HG02884 (cell line): ENCODE data around the gene HOXD11.

ENCODE experiments used
- ATAC-seq: cut with Tn5 transposase; IDR thresholded peaks from one replicate; pipeline ENCODE4 v1.9.1; 2021; ENCODE audit warnings: mild to moderate bottlenecking, moderate library complexity; ENCODE audit not compliant: unreplicated experiment

The HOXD11 gene

GRCh38 chr2:176147210-176147799 lies 40.2 kb downstream of the HOXD11 start:
- no peak for ATAC-seq

GRCh38 chr2:176147800-176148496 lies 40.9 kb downstream of the HOXD11 start:
- ATAC-seq = no peak

DNA sequence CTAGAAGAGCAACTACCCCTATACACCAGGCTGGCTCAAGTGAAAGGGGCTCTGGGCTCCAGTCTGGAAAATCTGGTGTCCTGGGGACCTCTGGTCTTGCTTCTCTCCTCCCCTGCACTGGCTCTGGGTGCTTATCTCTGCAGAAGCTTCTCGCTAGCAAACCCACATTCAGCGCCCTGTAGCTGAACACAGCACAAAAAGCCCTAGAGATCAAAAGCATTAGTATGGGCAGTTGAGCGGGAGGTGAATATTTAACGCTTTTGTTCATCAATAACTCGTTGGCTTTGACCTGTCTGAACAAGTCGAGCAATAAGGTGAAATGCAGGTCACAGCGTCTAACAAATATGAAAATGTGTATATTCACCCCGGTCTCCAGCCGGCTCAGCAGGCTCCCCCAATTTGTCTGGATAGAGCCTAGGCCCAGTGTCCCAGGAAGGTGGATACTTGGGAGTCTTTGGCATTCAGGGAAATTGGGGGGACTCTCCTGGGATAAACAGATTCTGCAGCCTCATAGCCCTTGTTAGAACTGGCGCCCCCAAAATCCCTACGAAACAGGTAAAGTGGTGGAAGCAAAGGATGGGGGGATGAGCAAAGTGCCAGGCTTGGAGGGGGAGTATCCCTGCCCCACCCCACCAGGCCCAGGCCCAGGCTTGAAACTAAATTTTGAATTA lies 41.8 kb downstream of the HOXD11 start:
- ATAC-seq = no peak

- ATAC-seq = no peak
Observed at GRCh38 chr2:176149481-176149938, 42.4 kb downstream of the HOXD11 start.

- no peak for ATAC-seq
Observed at GRCh38 chr2:176149939-176150583, 43.0 kb downstream of the HOXD11 start.

DNA sequence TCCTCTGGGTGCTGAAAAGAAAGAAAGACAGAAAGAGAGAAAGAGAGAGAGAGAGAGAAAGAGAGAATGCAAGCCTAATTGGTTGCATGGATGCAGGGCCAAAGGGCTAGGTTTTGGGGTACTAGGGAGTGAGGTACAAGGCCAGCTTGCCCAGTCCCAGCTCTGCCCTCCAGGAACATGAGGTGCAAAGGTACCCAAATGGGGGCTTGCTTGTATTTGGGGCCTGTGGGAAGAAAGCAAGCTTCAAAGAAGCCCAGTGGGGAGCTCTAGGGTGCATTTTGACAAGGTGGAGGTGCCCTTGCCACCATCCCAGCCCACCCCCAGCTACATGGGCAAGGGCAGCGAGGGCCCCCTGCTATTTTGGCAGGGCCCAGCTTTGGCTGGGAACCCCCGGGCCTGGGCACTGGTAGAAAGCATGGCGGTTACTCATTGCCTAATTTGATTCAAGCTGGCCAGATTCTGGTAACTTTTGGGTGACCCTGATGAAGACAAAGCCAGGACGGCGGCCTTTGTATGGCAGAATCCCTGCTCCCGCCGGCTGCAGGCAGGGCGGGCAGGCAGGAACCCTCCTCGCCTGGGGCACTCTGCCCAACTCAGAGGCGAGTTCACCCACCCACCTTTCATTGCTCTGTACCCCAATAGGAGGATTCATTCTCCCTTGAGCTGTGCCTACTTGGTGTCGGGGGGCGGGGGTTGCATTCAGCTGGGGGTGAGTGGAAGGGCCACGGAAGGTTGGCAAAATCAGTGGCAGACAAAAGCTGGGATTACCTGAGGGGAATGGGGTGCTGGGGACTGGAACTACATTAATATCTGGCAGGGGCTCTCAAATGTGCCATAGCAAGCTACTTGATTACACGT lies 43.7 kb downstream of the HOXD11 start:
- ATAC-seq = no peak

DNA sequence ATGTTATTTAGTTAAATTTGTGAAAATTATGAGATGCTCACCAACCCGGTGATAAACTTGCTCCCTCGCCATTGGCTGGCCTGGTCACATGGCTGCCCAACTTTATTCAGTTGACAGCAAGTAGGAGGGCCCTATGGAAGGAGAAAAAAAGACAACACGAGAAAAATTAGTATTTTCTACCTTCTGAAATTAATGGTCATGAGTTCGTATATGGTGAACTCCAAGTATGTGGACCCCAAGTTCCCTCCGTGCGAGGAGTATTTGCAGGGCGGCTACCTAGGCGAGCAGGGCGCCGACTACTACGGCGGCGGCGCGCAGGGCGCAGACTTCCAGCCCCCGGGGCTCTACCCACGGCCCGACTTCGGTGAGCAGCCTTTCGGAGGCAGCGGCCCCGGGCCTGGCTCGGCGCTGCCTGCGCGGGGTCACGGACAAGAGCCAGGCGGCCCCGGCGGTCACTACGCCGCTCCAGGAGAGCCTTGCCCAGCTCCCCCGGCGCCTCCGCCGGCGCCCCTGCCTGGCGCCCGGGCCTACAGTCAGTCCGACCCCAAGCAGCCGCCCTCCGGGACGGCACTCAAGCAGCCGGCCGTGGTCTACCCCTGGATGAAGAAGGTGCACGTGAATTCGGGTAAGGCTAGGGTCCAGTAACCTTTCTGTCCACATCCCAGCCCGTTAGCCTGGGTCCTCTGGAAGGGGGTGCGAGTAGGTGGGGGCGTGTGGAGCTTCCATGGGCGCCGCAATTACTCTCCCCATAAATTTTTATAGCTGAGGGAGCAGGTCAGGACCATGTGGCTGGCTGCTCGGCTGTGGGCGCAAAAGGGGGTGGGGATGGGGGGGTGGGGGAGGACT lies 44.6 kb downstream of the HOXD11 start, which contains the start of gene HOXD4:
TSS of gene HOXD4 (plus strand) at position 109 of the 846 bp plus-strand sequence. CDS start at position 193, 84 bp downstream.
- no peak for ATAC-seq

DNA sequence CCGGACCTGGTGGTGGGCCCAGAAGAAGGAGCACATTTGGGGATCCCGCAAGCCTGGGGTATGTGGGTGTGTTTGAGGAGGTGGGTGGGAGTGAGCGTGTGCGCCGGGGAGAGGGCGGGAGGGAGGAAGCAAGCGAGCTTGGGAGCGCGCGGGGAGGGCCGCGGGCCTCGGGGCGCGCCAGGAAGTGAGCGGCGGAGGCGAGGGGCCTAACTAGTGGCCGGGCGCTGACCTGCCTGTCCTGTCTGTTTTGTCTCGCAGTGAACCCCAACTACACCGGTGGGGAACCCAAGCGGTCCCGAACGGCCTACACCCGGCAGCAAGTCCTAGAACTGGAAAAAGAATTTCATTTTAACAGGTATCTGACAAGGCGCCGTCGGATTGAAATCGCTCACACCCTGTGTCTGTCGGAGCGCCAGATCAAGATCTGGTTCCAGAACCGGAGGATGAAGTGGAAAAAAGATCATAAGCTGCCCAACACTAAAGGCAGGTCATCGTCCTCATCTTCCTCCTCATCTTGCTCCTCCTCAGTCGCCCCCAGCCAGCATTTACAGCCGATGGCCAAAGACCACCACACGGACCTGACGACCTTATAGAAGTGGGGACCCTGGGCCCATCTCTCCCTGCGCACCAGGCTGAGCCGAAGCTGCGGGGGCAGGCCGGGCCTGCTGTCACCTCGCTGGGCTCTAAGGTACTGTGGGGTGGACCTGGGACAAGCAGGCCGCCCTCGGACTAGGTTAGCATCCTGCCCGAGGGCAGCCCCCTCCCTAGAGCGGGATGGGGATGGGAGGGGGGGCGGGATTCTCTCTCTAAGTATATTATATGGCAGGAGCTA lies 45.5 kb downstream of the HOXD11 start:
- ATAC-seq = no peak

GRCh38 chr2:176154576-176155252 lies 47.6 kb downstream of the HOXD11 start:
- no peak for ATAC-seq

DNA sequence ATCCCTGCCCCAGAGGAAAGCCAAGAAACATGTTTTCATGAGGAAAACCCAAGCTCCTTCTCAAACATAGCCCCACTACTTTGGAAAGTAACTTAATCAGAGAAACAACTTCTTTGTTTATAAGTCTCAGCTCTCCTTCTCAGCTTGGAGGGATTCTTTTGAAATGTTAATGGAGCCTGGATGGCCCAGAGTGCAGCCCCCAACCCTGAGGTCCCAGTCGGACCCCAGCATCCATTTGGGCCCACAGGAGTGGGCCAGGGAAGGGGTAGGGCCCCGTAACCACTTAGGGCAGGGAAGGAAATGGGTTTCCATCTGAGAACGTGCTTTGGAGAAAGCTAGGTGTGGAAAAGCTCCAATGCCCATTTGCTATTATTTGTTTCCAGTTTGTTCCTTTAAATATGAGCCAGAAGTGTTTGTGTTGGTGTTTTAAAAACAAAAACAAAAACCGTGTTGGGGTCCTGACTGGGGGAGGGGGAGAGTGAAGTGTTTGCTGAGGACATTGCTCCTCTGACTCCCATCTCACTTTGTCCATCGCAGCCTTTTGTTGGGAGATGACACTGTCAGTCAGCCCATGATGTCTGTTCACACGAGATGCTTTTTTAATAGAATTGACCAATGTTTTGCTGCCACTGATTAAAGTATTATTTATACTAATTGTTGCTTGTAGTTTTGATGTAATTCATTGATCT lies 48.4 kb downstream of the HOXD11 start:
- no peak for ATAC-seq

DNA sequence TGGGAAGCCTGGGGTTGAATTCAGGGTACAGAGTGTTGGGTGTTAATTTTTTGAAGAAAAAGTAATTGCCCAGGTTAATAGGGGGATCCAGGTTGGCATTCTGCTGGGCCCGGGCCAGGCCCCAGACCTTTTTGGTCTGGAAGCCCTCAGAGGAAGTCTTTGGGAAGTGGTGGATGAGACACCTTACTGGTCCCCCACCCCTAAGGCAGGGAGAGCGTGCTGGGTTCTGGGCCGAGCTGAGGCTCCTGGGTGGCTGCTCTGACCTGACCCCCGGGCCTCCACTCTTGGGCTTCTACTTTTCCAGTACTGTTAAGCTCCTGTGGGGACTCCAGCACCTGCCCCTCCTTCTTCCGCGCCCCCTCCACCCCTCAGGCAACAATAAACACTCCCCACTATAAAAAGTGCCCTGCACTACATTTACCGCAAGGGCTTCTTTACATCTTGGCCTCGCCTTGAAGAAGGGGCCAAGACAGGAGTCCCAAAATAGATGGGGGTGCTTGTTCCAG lies 49.3 kb downstream of the HOXD11 start:
- no peak for ATAC-seq

DNA sequence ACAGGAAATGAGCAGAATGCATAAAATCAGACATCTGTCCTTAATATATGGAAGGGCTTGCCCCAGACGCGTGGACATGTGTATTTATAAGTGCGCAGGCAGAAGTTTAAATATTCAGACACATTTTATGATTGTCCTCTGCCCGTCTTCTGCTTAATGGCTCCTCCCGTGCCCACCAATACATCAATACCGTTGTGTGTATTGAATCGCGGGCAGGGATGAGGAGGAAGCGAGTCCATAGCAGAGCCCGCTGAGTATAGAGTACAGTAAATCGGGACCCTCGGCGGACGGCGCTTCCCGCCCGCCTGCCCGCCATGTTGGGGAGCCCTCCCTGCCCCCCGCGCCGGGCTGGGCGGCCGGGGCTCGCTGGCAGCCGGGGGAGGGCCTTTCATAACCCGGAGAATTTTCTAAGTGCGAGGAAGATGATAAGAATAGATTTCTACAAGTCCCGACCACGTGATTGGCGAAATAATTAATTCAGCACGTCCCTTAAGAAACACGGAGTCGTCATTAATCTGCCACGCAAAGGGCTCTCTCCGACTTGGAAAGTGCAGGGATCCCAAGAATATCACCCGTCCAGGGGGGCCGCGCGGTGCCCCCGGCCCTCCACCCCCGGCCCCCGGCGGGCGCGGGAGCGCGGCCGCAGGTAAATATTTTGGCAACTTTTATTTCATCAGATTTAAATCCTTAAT lies 49.9 kb downstream of the HOXD11 start, which contains the start of gene HOXD3:
TSS of gene HOXD3 (plus strand) at position 501 of the 692 bp plus-strand sequence. CDS start 11,808 bp downstream, outside the sequence.
- ATAC-seq = no peak

GRCh38 chr2:176157499-176158185 lies 50.6 kb downstream of the HOXD11 start:
- no peak for ATAC-seq

DNA sequence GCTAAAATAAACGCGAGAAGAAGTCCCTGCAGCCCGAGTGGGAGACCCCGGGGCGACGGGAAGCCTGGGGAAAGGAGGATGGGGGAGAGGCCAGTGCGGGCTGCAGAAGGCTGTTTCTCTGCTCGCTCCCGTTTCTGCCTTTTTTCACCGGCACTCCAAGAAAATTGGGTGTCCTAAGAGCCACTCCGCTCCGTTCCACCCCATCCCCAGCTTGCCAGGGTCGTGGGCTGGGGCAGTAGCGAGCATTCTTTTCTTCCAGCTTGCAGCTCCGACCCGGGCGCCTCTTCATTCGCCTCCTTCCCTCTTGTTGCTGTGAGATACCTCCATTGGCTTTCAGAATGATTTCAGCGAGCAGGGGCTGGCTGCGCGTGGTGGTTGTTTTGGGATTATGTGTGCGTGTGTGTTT lies 51.1 kb downstream of the HOXD11 start:
- ATAC-seq = no peak

DNA sequence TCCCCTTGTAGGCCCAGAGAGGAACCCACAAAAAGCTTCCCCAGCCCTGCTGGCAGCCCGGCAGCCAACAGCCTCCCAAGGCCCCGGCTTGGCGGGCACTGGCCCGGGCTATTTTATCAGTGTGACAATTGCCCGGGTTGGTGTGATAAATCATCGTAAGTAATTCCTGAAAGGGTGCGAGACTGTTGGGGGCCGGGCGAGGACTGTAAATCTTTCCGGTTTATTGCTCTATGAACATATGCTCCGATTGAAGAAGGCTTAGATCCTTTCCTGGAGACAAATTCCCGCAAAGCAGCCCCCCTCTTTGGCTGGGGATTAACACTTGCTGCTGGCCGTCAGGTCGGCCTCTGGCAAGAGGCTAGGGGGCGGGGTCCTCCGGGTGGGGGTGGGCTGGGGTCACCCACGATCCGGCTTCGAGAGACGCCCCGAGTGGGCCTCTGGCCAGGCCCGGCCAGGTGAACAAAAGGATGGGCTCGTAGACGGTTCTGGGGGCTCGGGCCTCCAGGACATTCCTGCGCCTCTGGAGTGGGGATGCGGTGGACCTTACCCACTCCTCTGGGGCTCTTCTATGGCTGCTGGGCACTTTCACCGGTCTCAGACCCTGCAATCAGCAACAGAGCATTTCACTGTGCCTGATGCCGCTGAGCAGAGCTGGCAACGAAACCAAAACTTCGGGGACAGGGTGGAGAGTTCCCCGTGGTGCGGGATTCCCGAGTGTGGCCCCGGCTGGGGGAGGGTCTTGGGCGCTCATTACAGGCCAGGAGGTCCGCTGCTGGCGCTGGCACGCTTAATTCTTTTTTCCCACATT lies 52.0 kb downstream of the HOXD11 start:
- ATAC-seq = no peak
